ENCODE results near the gene DDRGK1.
A peak's percentile ranks its signal among the peaks of the same experiment; 100 is the strongest.

DDRGK1 gene

GRCh38 chr20:3210346-3210745, 5.9 kb upstream of the DDRGK1 start:
- H3K27ac Mint-ChIP-seq = peak overlapping the region; percentile 99
- peak overlapping the region; percentile 95 for H3K4me3 Mint-ChIP-seq
- H3K4me1 Mint-ChIP-seq = peaks cover 27% of the 10 kb centered on the region
- DNase-seq (no peak), ATAC-seq (no peak)
- peaks cover 10% of the 10 kb centered on the region for H3K36me3 Mint-ChIP-seq (ENCODE audit: low read depth)
- H3K9me3 Mint-ChIP-seq = no peaks in the 10 kb centered on the region
- H3K27me3 Mint-ChIP-seq = no peaks in the 10 kb centered on the region

- DNase-seq (no peak), ATAC-seq (peak; percentile 35)
- Mint-ChIP-seq H3K4me1 (peaks cover 27% of the 10 kb centered on the region), H3K27me3 (no peaks in the 10 kb centered on the region), H3K36me3 (ENCODE audit: low read depth) (peaks cover 10% of the 10 kb centered on the region), H3K27ac (peak overlapping the region; percentile 99), H3K9me3 (no peaks in the 10 kb centered on the region), H3K4me3 (peak overlapping the region; percentile 95)
These were observed 5.5 kb upstream of the DDRGK1 start for GRCh38 chr20:3209946-3210317.

GRCh38 chr20:3209257-3209945, 4.9 kb upstream of the DDRGK1 start, which contains the start of gene ITPA:
Gene ITPA, plus strand, starts transcription at chr20:3209498. Its CDS starts 54 bp downstream, at chr20:3209552.
- Mint-ChIP-seq H3K4me1 (peaks cover 31% of the 10 kb centered on the region), H3K36me3 (ENCODE audit: low read depth) (peaks cover 10% of the 10 kb centered on the region), H3K9me3 (no peaks in the 10 kb centered on the region), H3K4me3 (peak within 1 kb of the TSS; percentile 95), H3K27ac (peak within 1 kb of the TSS; percentile 99), H3K27me3 (no peaks in the 10 kb centered on the region)
- DNase-seq = peak; percentile 76
- ATAC-seq = peak; percentile 62

GRCh38 chr20:3208786-3209256, 4.3 kb upstream of the DDRGK1 start:
- H3K27me3 Mint-ChIP-seq = no peaks in the 10 kb centered on the region
- no peak for ATAC-seq
- peaks cover 12% of the 10 kb centered on the region for H3K36me3 Mint-ChIP-seq (ENCODE audit: low read depth)
- peak overlapping the region; percentile 95 for H3K4me3 Mint-ChIP-seq
- no peak for DNase-seq
- no peaks in the 10 kb centered on the region for H3K9me3 Mint-ChIP-seq
- peaks cover 35% of the 10 kb centered on the region for H3K4me1 Mint-ChIP-seq
- peak overlapping the region; percentile 94 for H3K27ac Mint-ChIP-seq

GRCh38 chr20:3203315-3204123, 963 bp downstream of the DDRGK1 start:
- ATAC-seq (peak; percentile 48), DNase-seq (peak; percentile 34)
- Mint-ChIP-seq H3K36me3 (ENCODE audit: low read depth) (peaks cover 29% of the 10 kb centered on the region), H3K4me1 (peaks cover 21% of the 10 kb centered on the region), H3K27ac (peak overlapping the region; percentile 96), H3K4me3 (peak overlapping the region; percentile 95), H3K27me3 (no peaks in the 10 kb centered on the region), H3K9me3 (no peaks in the 10 kb centered on the region)

GRCh38 chr20:3202965-3203314, 1.5 kb downstream of the DDRGK1 start:
- peaks cover 29% of the 10 kb centered on the region for H3K36me3 Mint-ChIP-seq (ENCODE audit: low read depth)
- no peaks in the 10 kb centered on the region for H3K9me3 Mint-ChIP-seq
- H3K4me1 Mint-ChIP-seq = peaks cover 21% of the 10 kb centered on the region
- H3K27ac Mint-ChIP-seq = peak overlapping the region; percentile 96
- H3K27me3 Mint-ChIP-seq = no peaks in the 10 kb centered on the region
- H3K4me3 Mint-ChIP-seq = peak overlapping the region; percentile 95
- DNase-seq = no peak
- no peak for ATAC-seq

GRCh38 chr20:3199976-3200755, 4.3 kb downstream of the DDRGK1 start:
- H3K27ac Mint-ChIP-seq = no peak overlapping the region
- no peak overlapping the region for H3K4me3 Mint-ChIP-seq
- H3K36me3 Mint-ChIP-seq (ENCODE audit: low read depth) = peaks cover 44% of the 10 kb centered on the region
- H3K9me3 Mint-ChIP-seq = no peaks in the 10 kb centered on the region
- peaks cover 30% of the 10 kb centered on the region for H3K4me1 Mint-ChIP-seq
- ATAC-seq = no peak
- no peaks in the 10 kb centered on the region for H3K27me3 Mint-ChIP-seq
- no peak for DNase-seq

- Mint-ChIP-seq H3K4me3 (no peak overlapping the region), H3K36me3 (ENCODE audit: low read depth) (peaks cover 45% of the 10 kb centered on the region)
- no peak for ATAC-seq
These were observed 5.3 kb downstream of the DDRGK1 start for GRCh38 chr20:3199206-3199605.

GRCh38 chr20:3195590-3196237, 8.8 kb downstream of the DDRGK1 start:
- Mint-ChIP-seq H3K4me3 (no peak overlapping the region), H3K27ac (peak overlapping the region; percentile 49), H3K27me3 (no peaks in the 10 kb centered on the region), H3K36me3 (ENCODE audit: low read depth) (peaks cover 54% of the 10 kb centered on the region), H3K9me3 (no peaks in the 10 kb centered on the region), H3K4me1 (peaks cover 14% of the 10 kb centered on the region)
- DNase-seq (no peak), ATAC-seq (no peak)

More at GRCh38 chr20:3199206-3199605, 5.3 kb downstream of the DDRGK1 start:
- Mint-ChIP-seq H3K4me1 (peaks cover 26% of the 10 kb centered on the region), H3K27ac (no peak overlapping the region), H3K27me3 (no peaks in the 10 kb centered on the region), H3K9me3 (no peaks in the 10 kb centered on the region)
- no peak for DNase-seq

- H3K9me3 Mint-ChIP-seq = no peaks in the 10 kb centered on the region
- ATAC-seq (no peak), DNase-seq (no peak)
- H3K4me3 Mint-ChIP-seq = no peak overlapping the region
- H3K27me3 Mint-ChIP-seq = no peaks in the 10 kb centered on the region
- peaks cover 49% of the 10 kb centered on the region for H3K36me3 Mint-ChIP-seq (ENCODE audit: low read depth)
- no peak overlapping the region for H3K27ac Mint-ChIP-seq
- H3K4me1 Mint-ChIP-seq = peaks cover 10% of the 10 kb centered on the region
These were observed 9.7 kb downstream of the DDRGK1 start for GRCh38 chr20:3194617-3195280.

- no peak for DNase-seq
- Mint-ChIP-seq H3K4me1 (peaks cover 10% of the 10 kb centered on the region), H3K27ac (no peak overlapping the region), H3K27me3 (no peaks in the 10 kb centered on the region), H3K4me3 (no peak overlapping the region), H3K36me3 (ENCODE audit: low read depth) (peaks cover 43% of the 10 kb centered on the region), H3K9me3 (no peaks in the 10 kb centered on the region)
- ATAC-seq = peak; percentile 55
These were observed 10.5 kb downstream of the DDRGK1 start for GRCh38 chr20:3193806-3194616.

GRCh38 chr20:3192226-3193015, 12.1 kb downstream of the DDRGK1 start:
- Mint-ChIP-seq H3K4me3 (no peak overlapping the region), H3K27me3 (no peaks in the 10 kb centered on the region), H3K27ac (no peak overlapping the region), H3K36me3 (ENCODE audit: low read depth) (peaks cover 39% of the 10 kb centered on the region), H3K9me3 (no peaks in the 10 kb centered on the region), H3K4me1 (peaks cover 10% of the 10 kb centered on the region)
- ATAC-seq (no peak), DNase-seq (no peak)
